T follicular helper cell (primary cell): Measurements from ENCODE around the gene SOCS7.
A peak's percentile ranks its signal among the peaks of the same experiment; 100 is the strongest.

Experiments used
- DNase-seq: peaks from one replicate; pipeline ENCODE4 v3.0.0-alpha.2; 2020; ENCODE audit warnings: low read depth

Gene SOCS7

DNA sequence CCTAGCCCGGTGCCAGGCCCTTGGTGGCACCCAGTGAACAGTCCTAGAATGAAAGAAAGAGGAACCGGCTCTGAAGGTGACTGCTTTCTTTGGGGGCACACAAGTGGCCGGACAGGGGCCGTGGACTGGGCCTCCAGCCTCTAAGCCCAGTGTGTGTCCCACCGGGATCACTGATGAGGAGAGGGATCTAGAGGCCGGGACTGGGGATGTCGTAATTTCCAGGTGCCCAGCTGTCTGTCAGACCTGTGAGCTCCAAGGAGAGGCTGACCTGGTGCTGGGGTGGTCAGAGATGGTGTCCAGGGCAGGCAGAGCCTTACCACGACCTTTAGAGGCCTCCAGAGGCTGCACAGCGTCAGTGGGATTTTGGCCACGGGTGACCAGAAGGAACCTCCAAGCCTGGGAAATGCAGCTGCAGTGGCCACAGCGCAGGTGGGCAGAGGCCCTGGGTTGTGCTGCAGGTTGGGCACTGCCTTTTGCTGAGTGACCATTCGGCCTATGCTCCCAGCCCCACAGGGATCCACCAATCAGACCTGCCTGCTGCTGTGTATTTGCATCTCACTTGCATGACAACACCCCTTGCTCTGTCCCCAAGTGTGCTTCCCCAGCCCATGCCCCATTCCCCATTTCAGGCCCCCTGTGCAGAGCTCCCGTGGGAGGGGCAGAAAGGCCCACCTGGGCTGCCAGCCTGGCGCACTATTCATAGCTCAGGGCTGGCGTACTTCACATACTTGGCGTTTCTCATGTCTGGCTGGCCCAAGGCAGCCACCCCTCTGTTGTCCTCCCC is 89.2 kb downstream of the SOCS7 start:
- no peak for DNase-seq

- no peak for DNase-seq
Observed at GRCh38 chr17:38441429-38442061, 89.9 kb downstream of the SOCS7 start.

- DNase-seq = no peak
Observed at GRCh38 chr17:38442548-38442947, 90.9 kb downstream of the SOCS7 start.

- no peak for DNase-seq
Observed at GRCh38 chr17:38443356-38444031, 91.8 kb downstream of the SOCS7 start.

DNA sequence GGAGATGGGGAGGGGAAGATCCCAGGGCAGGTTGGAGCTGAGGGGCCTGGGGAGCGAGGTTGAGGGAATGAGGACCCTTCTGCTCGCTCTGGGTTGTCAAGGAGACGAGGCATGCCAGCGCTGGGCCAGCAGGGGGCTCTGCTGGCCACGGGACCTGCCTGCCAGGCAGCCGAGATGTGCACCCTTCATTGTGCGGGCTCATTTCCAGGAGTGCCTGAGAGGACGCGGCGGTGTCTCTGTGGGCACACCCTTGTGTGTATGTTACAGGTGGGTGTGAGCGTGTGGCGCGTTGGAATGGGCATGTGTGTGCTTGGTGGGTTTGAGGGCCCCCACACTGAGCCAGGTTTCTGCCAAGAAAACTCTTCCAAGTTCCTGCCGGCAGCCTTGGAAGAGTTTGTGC is 92.5 kb downstream of the SOCS7 start:
- DNase-seq = peak; percentile 41

DNA sequence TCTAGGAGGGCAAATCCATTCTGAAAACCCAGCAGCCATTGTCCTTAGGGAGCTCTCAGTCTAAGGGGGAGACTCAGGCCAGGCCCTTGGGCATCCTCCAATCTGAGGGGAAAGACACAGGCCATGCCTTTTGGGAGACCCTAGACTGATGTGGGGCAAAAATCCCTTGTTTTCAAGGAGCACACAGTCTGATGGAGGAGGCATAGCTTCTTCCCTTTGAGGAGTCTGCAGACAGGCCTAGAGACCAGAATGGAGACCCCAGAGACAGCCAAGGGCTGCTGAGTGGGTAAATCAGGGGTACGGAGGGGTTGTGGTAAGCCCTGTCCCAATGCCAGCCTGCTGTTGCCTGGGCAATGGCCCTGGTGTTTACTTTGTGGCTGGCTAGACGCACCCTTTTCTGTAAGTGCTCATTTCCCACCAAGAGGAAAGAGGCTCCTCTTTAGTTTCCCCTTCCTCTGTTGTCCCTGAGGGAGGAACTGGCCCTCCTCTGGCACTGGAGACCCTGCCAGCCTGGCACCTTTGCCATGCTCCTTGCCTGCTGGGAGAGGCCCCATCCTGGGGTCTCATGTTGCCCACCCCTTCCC is 96.0 kb downstream of the SOCS7 start:
- DNase-seq = no peak

- DNase-seq = no peak
Observed at GRCh38 chr17:38448208-38448771, 96.6 kb downstream of the SOCS7 start.

DNA sequence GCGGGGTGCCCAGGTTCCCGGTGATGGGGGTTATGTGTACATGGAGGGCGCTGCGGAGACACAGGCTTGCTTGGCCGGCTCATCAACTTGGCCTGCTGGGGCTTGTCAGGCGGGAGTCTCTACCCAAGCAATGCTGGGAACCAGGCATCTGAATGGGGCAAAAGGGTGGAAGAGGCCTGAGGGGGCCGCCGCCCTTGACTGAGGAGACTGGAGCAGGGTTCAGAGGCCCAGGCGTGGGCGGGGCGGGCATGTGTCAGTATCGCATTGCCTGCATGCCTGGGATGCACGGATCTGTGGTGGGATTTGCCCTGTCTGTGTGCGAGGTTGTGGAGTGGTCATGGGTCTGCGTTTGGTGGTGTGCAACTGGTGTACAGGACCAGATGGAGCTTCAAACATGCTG is 97.7 kb downstream of the SOCS7 start:
- no peak for DNase-seq

- no peak for DNase-seq
Observed at GRCh38 chr17:38450557-38451029, 98.9 kb downstream of the SOCS7 start.

GRCh38 chr17:38451030-38451839 is 99.6 kb downstream of the SOCS7 start:
- no peak for DNase-seq

DNA sequence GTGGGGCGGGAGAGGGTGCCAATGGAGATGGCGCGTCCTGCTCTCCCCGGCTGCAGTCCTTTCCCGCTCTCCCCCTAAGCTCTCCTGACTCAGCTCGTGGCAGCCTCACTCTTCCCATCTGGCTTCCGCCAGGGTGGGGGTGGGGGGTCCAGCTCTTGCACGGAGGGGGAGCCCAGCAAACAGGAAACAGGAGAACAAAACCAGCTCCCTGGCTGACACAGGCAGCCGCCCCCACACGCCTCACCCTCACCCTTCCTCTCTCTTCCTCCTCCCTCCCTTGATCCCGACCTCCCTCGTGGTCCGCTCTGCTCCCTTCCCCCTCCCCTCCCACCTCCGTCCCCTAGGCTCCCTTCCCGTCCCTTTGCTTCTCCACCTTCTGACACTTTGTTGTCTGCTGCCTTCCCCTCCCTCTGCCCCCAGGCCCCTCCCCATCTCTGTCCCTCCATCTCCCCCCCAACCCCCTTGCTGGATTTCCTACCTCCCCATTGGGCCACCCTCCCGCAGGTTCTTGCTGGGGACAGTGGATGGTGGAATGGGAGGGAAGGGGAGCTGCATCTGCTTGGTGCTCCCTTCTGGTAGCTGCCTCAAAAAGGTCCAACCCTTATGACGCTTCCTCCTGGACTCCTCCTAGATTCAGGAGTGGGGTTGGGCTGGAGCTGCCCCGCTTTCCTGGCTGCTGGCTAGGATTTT is 100.3 kb downstream of the SOCS7 start:
- DNase-seq = no peak

DNA sequence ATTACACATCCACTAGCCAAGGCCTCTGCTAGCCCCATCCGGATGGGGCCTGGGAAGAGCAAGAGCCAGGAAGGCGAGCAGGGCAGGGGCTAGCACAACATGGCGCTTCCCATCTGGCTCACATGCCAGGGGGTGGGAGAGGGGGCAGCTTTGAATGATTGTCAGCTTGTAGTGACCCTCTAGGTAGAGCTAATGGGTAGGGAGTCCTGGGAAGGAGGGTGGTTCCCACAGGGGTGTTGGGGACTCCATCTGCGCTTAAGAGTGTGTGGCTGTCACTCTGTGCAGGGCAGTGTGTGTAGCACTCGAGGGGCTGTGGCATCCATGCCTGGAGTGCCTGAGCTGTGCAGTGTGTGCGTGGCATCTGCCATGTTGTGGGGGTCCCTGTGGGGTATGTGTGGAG is 101.1 kb downstream of the SOCS7 start:
- DNase-seq = no peak

GRCh38 chr17:38453951-38454421 is 102.3 kb downstream of the SOCS7 start:
- DNase-seq = no peak

- no peak for DNase-seq
Observed at GRCh38 chr17:38454532-38454931, 102.9 kb downstream of the SOCS7 start.
